Heart right ventricle (tissue), 16 donors: ENCODE data around the gene ZBTB39. TPM values are rescaled to one million over a fixed set of nuclear protein-coding genes. Genes with fewer than 3 reads are reported as not detected.

Experiments
- ATAC-seq, 8 donors: fragments of 200-7000 bp; cut with Tn5 transposase; one replicate each; pipeline ENCODE4 v1.9.1; 2020; ENCODE audit warnings: mild to moderate bottlenecking in 8 of 8, moderate library complexity in 8 of 8, moderate number of reproducible peaks in 1 of 8
- DNase-seq, 2 donors: peaks; one replicate each; pipeline ENCODE4 v3.0.0-alpha.2; 2020
- H3K27ac ChIP-seq, 10 donors: fragments of 200-600 bp; sonication (generic) in 2 of 10; one replicate each; pipeline versions ENCODE4 v1.5.0 to v1.8.0; 2020 to 2022; ENCODE audit warnings: mild to moderate bottlenecking in 3 of 10
- H3K27me3 ChIP-seq, 7 donors: fragments of 200-600 bp; one replicate each; pipeline ENCODE4 v1.8.0; 2021 to 2022; ENCODE audit warnings: mild to moderate bottlenecking in 2 of 7
- H3K36me3 ChIP-seq, 9 donors: fragments of 200-600 bp; sonication (generic) in 1 of 9; one replicate each; pipeline versions ENCODE4 v1.5.0 to v1.8.0; 2020 to 2022; ENCODE audit warnings: mild to moderate bottlenecking in 2 of 9
- H3K4me1 ChIP-seq, 9 donors: fragments of 200-600 bp; sonication (generic) in 1 of 9; one replicate each; pipeline versions ENCODE4 v1.5.0 to v1.8.0; 2020 to 2022; ENCODE audit warnings: mild to moderate bottlenecking in 4 of 9
- H3K4me3 ChIP-seq, 10 donors: fragments of 200-600 bp; sonication (generic) in 2 of 10; one replicate each; pipeline versions ENCODE4 v1.5.0 to v1.8.0; 2020 to 2022; ENCODE audit warnings: mild to moderate bottlenecking in 7 of 10, moderate library complexity in 2 of 10
- H3K9me3 ChIP-seq, 11 donors: fragments of 200-600 bp in 10 of 11; sonication (generic) in 2 of 11; one replicate each; pipeline versions ENCODE4 v1.5.0 to v1.8.0; 2013 to 2022; ENCODE audit warnings: mild to moderate bottlenecking in 2 of 11, control low read depth in 1 of 11, moderate library complexity in 1 of 11
- WGBS, 2 donors: extraction: QIAGEN DNeasy Blood & Tissue Kit; methylation state at CpG; one replicate each; pipeline ENCODE4 v1.1.7; 2013; ENCODE audit warnings: inconsistent platforms in 1 of 2; 5-methylcytosine and 5-hydroxymethylcytosine counted together
- intact Hi-C, 10 donors: fragments of 100-400 bp; cut with DNase I; formaldehyde crosslinking; loops; one replicate each; pipeline versions ENCODE4 v1.11.1 to v1.14.2; 2022
- polyA plus RNA-seq, 2 donors: library from polyadenylated mRNA; stranded (reverse); fragments of 200-250 nt; gene quantifications; one replicate each; pipeline ENCODE4 v1.2.3, GENCODE V29; 2013
- total RNA-seq, 10 donors: library from RNA; stranded (reverse); fragmentation: NEBNext Ultra II Directional in 3 of 10; extraction: Animal tissue kit (Norgen Biotek cat#: 25700) in 3 of 10; gene quantifications; one replicate each; pipeline versions ENCODE4 v1.2.1 to v1.2.4, GENCODE V29; 2021 to 2023
- TF ChIP-seq, protein P1 (sequence below), 9 donors: fragments of 200-600 bp; sonication (generic) in 2 of 9; IDR thresholded peaks; one replicate each; pipeline versions ENCODE4 v1.5.0 to v1.8.0; 2021 to 2022; ENCODE audit warnings: antibody characterized with exemption in 9 of 9, mild to moderate bottlenecking in 5 of 9, moderate library complexity in 1 of 9
- donor health status: Arrhythmogenic right ventricular cardiomyopathy.
- donor health status: ischemic (EF 13 %, LVEDD 7.1; RV severe dilation, severe dysfunction).
- donor health status: healthy with polysubstance abuse.
- donor health status: DM: no; HTN: yes; CAD: no.
- donor health status: DM: no; HTN: no; CAD: no.
- donor health status: ischemic (EF 25% LVEDD 6.9; RV normal size, moderate dysfunction).
- donor health status: ischemic (EF 25% LVEDD 5.7; RV mildly dilated, moderate dysfunction).
- donor health status: healthy.
- donor health status: DM: yes; HTN: yes; CAD: no.
- donor health status: Ischemic cardiomyopathy.
- donor health status: ischemic (EF 35%, LVEDD 5.7; RV mildly dilated, moderate dysfunction).
- donor health status: nonischemic (EF 11% LVEDD 7.7; RV severe dilation, severe dysfunction).
- donor health status: DM: yes; HTN: yes; CAD: no.
- donor health status: PGD.
- donor health status: ischemic (EF 29% LVEDD 5.4; RV normal size, mild dysfunction).
- donor health status: nonischemic (EF 23%, LVEDD 6.1; RV moderate dilation, normal function).

ZBTB39 gene
- total and polyA plus RNA-seq, 12 donors: 1.2 to 4.3 (median 3.4) TPM

DNA sequence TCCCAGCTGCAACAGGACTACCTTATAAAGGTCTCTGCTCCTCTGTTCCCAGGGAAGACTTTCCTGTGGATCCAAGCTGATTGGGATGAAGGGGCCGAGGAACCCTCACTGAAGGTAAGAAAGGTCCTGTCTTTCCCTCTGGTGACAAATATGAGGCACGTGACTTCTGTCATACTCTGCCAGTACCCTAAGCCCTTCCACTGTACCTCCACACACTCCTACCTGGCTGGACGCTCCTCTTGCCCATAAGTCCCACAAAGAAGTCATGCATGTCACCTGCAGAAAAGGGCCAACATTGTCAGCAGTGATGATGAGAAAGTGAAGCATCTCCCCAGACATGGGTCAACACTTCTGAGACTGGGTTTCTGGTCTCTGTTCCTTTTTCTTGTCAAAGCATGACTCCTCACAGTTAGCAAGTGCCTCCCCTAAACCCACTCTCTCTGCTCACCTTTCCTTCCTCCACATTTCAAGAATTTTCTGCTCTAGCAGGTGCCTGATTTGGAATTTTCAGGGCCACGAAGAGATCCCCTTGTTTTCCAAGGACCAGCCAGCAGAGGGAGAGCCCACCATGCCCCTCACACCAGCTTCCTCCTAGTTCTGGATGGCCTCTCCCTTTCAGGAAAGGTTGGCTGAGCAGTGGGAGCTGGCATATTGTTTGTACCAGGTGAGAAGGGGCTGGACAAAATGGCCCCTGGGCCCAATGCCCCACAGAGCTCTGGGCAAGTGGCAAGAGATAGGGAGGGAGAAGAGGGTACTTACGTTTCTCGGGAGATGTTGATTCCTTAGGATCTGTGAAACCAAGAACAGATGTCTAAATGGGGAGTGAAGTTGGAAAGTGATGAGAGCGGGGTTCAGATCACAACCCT, 6.5 kb upstream of the ZBTB39 start:
- Histone ChIP-seq H3K27ac (no peak overlapping the region), H3K4me1 (peaks cover 0 to 3% (median 0%) of the 10 kb centered on the region in 9 donors), H3K9me3 (no peaks in the 10 kb centered on the region), H3K4me3 (no peak overlapping the region), H3K27me3 (peaks cover 0 to 44% (median 34%) of the 10 kb centered on the region in 7 donors), H3K36me3 (no peaks in the 10 kb centered on the region)
- ATAC-seq: no peak
- TF ChIP-seq, protein P1, sequence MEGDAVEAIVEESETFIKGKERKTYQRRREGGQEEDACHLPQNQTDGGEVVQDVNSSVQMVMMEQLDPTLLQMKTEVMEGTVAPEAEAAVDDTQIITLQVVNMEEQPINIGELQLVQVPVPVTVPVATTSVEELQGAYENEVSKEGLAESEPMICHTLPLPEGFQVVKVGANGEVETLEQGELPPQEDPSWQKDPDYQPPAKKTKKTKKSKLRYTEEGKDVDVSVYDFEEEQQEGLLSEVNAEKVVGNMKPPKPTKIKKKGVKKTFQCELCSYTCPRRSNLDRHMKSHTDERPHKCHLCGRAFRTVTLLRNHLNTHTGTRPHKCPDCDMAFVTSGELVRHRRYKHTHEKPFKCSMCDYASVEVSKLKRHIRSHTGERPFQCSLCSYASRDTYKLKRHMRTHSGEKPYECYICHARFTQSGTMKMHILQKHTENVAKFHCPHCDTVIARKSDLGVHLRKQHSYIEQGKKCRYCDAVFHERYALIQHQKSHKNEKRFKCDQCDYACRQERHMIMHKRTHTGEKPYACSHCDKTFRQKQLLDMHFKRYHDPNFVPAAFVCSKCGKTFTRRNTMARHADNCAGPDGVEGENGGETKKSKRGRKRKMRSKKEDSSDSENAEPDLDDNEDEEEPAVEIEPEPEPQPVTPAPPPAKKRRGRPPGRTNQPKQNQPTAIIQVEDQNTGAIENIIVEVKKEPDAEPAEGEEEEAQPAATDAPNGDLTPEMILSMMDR (IDR thresholded peaks at IDR 0.05): no peak
- intact Hi-C loops: loop anchor here in 4 of 10 donors (5.0 to 10.0 kb wide), 2 partner anchors 44 to 102 kb away; partner anchors contain the start of gene STAT6 (in 1 of the 4)
- no peak for DNase-seq
- WGBS, 2 donors: 80 to 83% methylated on average over 7 of the region's 7 CpGs

DNA sequence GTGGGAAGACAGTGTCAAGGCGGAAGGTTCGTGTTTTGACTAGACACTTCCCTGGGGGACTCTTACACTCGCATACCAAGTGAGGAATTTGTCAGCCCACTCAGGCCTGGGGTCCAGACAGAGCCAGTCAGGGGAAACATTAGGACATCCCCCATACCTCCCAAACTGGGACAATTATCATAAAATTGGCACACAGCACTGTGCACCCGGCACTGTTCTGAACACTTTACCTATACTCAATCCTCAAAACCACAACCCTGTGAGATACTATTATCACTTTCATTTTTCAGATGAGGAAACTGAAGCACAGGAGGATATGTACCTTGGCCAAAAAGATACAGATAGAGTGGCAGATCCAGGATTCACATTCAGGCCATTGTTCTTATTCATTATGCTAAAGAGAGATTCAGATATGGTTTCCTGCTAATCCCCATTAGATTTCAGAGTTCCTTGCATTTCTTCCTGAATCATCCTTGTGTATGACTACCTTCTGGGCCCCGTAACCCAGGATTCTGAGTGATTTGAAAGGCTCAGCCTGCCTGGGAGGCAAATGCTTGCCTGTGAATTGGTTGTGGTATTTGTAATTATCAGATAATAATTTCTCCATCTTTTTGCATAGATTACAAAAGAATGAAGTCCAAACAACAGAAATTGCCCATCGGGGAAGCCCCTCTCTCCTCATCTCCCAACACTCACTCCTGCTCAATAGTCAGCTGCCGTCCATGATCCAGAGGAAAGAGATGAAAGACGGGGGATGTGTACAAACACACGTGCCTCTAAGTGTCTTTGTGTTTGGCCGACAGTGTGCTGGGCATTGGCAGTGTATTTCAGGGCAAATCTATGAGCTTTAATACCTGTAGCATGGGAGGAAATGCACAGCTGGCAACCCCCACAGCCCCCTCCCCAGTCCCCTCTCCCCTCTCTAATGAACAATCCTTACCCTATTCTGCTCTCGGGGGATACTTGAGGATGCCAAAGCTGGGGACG, 5.4 kb upstream of the ZBTB39 start:
- TF ChIP-seq, protein P1 (IDR thresholded peaks at IDR 0.05): no peak
- Histone ChIP-seq H3K4me3 (no peak overlapping the region), H3K36me3 (no peaks in the 10 kb centered on the region), H3K27ac (no peak overlapping the region), H3K9me3 (no peaks in the 10 kb centered on the region), H3K27me3 (peaks cover 0 to 38% (median 34%) of the 10 kb centered on the region in 7 donors), H3K4me1 (peaks cover 0 to 9% (median 3%) of the 10 kb centered on the region in 9 donors)
- ATAC-seq: no peak
- intact Hi-C loops: loop anchor here in 4 of 10 donors (5.0 to 10.0 kb wide), 2 partner anchors 46 to 103 kb away; partner anchors contain the start of gene STAT6 (in 1 of the 4)
- DNase-seq: no peak
- WGBS, 2 donors: 54 to 58% methylated on average over 12 of the region's 12 CpGs

DNA sequence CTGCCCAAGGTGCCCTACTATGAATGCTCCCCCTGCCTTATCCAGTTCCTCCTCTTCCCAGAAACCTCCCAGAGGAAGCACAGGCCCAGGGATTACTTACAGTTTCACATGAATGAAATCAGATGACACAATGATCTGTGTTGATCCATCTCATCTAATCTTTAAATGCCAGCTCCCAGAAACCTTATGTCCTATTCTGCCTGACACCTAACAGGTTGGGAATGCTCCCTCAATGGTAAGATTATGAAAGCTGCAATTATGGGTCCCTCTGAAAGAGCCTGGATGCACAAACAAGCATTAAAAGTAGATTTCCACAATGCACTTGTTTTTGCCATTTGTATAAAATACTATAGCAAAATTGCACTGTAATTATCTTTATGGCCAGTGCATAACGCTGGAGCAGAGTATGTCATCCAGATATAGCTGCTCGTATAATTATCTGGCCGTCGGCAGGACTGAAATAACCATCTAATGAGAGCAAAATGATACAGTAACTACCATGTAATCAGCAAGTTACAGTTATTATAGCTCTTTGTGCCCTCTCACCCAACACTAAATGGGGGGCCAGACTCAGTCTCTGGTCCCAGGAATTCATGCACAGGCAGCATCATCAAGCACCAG, 4.4 kb upstream of the ZBTB39 start:
- WGBS, 2 donors: 54 to 62% methylated on average over 4 of the region's 4 CpGs
- Histone ChIP-seq H3K27me3 (peaks cover 0 to 28% (median 24%) of the 10 kb centered on the region in 7 donors), H3K36me3 (no peaks in the 10 kb centered on the region), H3K4me3 (no peak overlapping the region), H3K27ac (no peak overlapping the region), H3K4me1 (peaks cover 0 to 13% (median 7%) of the 10 kb centered on the region in 9 donors), H3K9me3 (no peaks in the 10 kb centered on the region)
- TF ChIP-seq, protein P1 (IDR thresholded peaks at IDR 0.05): no peak
- DNase-seq (no peak), ATAC-seq (no peak)
- intact Hi-C loops: loop anchor here in 4 of 10 donors (5.0 to 10.0 kb wide), 2 partner anchors 47 to 104 kb away; partner anchors contain the start of gene STAT6 (in 1 of the 4)
